GM23248 (cell line): ENCODE results near the gene OVOL1.

Experiments
- EZH2 ChIP-seq: fragments of 200-600 bp; sonication (generic); IDR thresholded peaks from 2 replicates; pipeline ENCODE4 v1.6.1; 2018; ENCODE audit warnings: antibody characterized with exemption, mild to moderate bottlenecking; ENCODE audit not compliant: insufficient read depth, poor library complexity, severe bottlenecking
- EZH2phosphoT487 ChIP-seq: fragments of 200-600 bp; sonication (generic); IDR thresholded peaks from 2 replicates; pipeline ENCODE4 v1.6.1; 2018; ENCODE audit warnings: antibody characterized with exemption, moderate library complexity, mild to moderate bottlenecking, low read depth; ENCODE audit not compliant: insufficient read depth

DNA sequence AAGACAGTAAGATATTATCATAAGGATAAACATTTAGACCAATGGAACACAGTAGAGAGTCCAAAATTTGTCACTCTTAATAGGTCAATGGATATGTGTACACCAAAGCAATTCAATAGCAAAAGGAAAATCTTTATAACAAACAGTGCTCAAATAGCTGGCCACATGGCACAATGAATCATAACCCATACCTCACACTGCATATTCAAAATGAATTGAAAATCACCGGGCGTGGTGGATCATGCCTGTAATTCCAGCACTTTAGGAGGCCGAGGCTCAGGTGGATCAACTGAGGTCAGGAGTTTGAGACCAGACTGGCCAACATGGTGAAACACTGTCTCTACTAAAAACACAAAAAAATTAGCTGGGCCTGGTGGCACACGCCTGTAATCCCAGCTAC is 55.3 kb downstream of the OVOL1 start:
- TF ChIP-seq EZH2 (no peak), EZH2phosphoT487 (no peak)
